Heart right ventricle (tissue), 16 donors: ENCODE data around the gene MED16. TPM values are rescaled to one million over a fixed set of nuclear protein-coding genes. Genes with fewer than 3 reads are reported as not detected.
A peak's percentile ranks its signal among the peaks of the same experiment; 100 is the strongest.

ENCODE experiments used
- ATAC-seq, 8 donors: fragments of 200-7000 bp; cut with Tn5 transposase; one replicate each; pipeline ENCODE4 v1.9.1; 2020; ENCODE audit warnings: mild to moderate bottlenecking in 8 of 8, moderate library complexity in 8 of 8, moderate number of reproducible peaks in 1 of 8
- DNase-seq, 2 donors: peaks; one replicate each; pipeline ENCODE4 v3.0.0-alpha.2; 2020
- H3K27ac ChIP-seq, 10 donors: fragments of 200-600 bp; sonication (generic) in 2 of 10; one replicate each; pipeline versions ENCODE4 v1.5.0 to v1.8.0; 2020 to 2022; ENCODE audit warnings: mild to moderate bottlenecking in 3 of 10
- H3K27me3 ChIP-seq, 7 donors: fragments of 200-600 bp; one replicate each; pipeline ENCODE4 v1.8.0; 2021 to 2022; ENCODE audit warnings: mild to moderate bottlenecking in 2 of 7
- H3K36me3 ChIP-seq, 9 donors: fragments of 200-600 bp; sonication (generic) in 1 of 9; one replicate each; pipeline versions ENCODE4 v1.5.0 to v1.8.0; 2020 to 2022; ENCODE audit warnings: mild to moderate bottlenecking in 2 of 9
- H3K4me1 ChIP-seq, 9 donors: fragments of 200-600 bp; sonication (generic) in 1 of 9; one replicate each; pipeline versions ENCODE4 v1.5.0 to v1.8.0; 2020 to 2022; ENCODE audit warnings: mild to moderate bottlenecking in 4 of 9
- H3K4me3 ChIP-seq, 10 donors: fragments of 200-600 bp; sonication (generic) in 2 of 10; one replicate each; pipeline versions ENCODE4 v1.5.0 to v1.8.0; 2020 to 2022; ENCODE audit warnings: mild to moderate bottlenecking in 7 of 10, moderate library complexity in 2 of 10
- H3K9me3 ChIP-seq, 11 donors: fragments of 200-600 bp in 10 of 11; sonication (generic) in 2 of 11; one replicate each; pipeline versions ENCODE4 v1.5.0 to v1.8.0; 2013 to 2022; ENCODE audit warnings: mild to moderate bottlenecking in 2 of 11, control low read depth in 1 of 11, moderate library complexity in 1 of 11
- WGBS, 2 donors: extraction: QIAGEN DNeasy Blood & Tissue Kit; methylation state at CpG; one replicate each; pipeline ENCODE4 v1.1.7; 2013; ENCODE audit warnings: inconsistent platforms in 1 of 2; 5-methylcytosine and 5-hydroxymethylcytosine counted together
- intact Hi-C, 10 donors: fragments of 100-400 bp; cut with DNase I; formaldehyde crosslinking; loops; one replicate each; pipeline versions ENCODE4 v1.11.1 to v1.14.2; 2022
- polyA plus RNA-seq, 2 donors: library from polyadenylated mRNA; stranded (reverse); fragments of 200-250 nt; gene quantifications; one replicate each; pipeline ENCODE4 v1.2.3, GENCODE V29; 2013
- total RNA-seq, 10 donors: library from RNA; stranded (reverse); fragmentation: NEBNext Ultra II Directional in 3 of 10; extraction: Animal tissue kit (Norgen Biotek cat#: 25700) in 3 of 10; gene quantifications; one replicate each; pipeline versions ENCODE4 v1.2.1 to v1.2.4, GENCODE V29; 2021 to 2023
- TF ChIP-seq, protein P1 (sequence below), 9 donors: fragments of 200-600 bp; sonication (generic) in 2 of 9; IDR thresholded peaks; one replicate each; pipeline versions ENCODE4 v1.5.0 to v1.8.0; 2021 to 2022; ENCODE audit warnings: antibody characterized with exemption in 9 of 9, mild to moderate bottlenecking in 5 of 9, moderate library complexity in 1 of 9
- donor health status: Arrhythmogenic right ventricular cardiomyopathy.
- donor health status: ischemic (EF 13 %, LVEDD 7.1; RV severe dilation, severe dysfunction).
- donor health status: healthy with polysubstance abuse.
- donor health status: DM: no; HTN: yes; CAD: no.
- donor health status: DM: no; HTN: no; CAD: no.
- donor health status: ischemic (EF 25% LVEDD 6.9; RV normal size, moderate dysfunction).
- donor health status: ischemic (EF 25% LVEDD 5.7; RV mildly dilated, moderate dysfunction).
- donor health status: healthy.
- donor health status: DM: yes; HTN: yes; CAD: no.
- donor health status: Ischemic cardiomyopathy.
- donor health status: ischemic (EF 35%, LVEDD 5.7; RV mildly dilated, moderate dysfunction).
- donor health status: nonischemic (EF 11% LVEDD 7.7; RV severe dilation, severe dysfunction).
- donor health status: DM: yes; HTN: yes; CAD: no.
- donor health status: PGD.
- donor health status: ischemic (EF 29% LVEDD 5.4; RV normal size, mild dysfunction).
- donor health status: nonischemic (EF 23%, LVEDD 6.1; RV moderate dilation, normal function).

The MED16 gene
- total and polyA plus RNA-seq, 12 donors: 17.6 to 42.9 (median 27.7) TPM

DNA sequence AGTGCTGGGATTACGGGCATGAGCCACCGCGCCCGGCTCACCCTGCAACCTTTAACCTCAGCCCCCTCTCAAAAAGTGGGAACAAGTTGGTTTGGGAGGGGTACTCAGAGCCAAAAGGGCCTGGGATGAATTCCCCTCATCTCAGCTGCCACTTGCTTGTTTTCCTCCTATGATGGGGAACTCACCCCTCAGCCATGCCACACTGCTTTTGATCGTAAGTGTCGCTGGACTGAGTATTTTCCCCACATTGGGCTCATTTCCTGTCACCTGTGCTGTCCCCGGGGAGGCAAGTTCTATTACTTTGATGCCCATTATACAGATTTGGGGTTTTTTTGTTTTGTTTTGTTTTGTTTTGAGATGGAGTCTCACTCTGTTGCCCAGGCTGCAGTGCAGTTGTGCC lies 13.5 kb upstream of the MED16 start:
- Histone ChIP-seq H3K4me3 (no peak overlapping the region), H3K4me1 (peaks cover 0 to 43% (median 0%) of the 10 kb centered on the region in 9 donors), H3K9me3 (no peaks in the 10 kb centered on the region), H3K27ac (peak overlapping the region in 1 of 10 donors; percentile 93), H3K36me3 (peaks cover 0 to 14% (median 0%) of the 10 kb centered on the region in 9 donors), H3K27me3 (no peaks in the 10 kb centered on the region)
- DNase-seq (no peak), ATAC-seq (no peak)
- TF ChIP-seq, protein P1, sequence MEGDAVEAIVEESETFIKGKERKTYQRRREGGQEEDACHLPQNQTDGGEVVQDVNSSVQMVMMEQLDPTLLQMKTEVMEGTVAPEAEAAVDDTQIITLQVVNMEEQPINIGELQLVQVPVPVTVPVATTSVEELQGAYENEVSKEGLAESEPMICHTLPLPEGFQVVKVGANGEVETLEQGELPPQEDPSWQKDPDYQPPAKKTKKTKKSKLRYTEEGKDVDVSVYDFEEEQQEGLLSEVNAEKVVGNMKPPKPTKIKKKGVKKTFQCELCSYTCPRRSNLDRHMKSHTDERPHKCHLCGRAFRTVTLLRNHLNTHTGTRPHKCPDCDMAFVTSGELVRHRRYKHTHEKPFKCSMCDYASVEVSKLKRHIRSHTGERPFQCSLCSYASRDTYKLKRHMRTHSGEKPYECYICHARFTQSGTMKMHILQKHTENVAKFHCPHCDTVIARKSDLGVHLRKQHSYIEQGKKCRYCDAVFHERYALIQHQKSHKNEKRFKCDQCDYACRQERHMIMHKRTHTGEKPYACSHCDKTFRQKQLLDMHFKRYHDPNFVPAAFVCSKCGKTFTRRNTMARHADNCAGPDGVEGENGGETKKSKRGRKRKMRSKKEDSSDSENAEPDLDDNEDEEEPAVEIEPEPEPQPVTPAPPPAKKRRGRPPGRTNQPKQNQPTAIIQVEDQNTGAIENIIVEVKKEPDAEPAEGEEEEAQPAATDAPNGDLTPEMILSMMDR (IDR thresholded peaks at IDR 0.05): no peak
- intact Hi-C loops: loop anchor here in 1 of 10 donors (5.0 kb wide), 1 partner anchor 34 kb away; no protein-coding TSS in a partner anchor
- 96 to 97% methylated on average over 7 of the region's 7 CpGs for WGBS, 2 donors

DNA sequence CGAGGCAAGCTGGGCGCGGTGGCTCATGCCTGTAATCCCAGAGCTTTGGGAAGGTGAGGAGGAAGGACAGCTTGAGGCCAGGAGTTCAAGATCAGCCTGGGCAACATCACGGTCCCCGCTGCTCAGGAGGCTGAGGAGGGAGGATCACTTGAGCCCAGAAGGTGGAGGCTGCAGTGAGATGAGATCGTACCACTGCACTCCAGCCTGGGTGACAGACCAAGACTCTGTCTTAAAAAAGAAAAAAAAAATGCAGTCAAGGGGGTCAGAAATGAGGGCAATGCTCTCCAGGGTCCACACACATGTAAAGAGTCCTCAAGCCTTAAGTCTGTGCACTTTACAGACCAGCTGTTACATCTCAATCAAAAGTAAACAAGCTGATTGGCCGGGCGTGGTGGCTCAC lies 11.6 kb upstream of the MED16 start:
- Histone ChIP-seq H3K4me1 (peaks cover 0 to 26% (median 0%) of the 10 kb centered on the region in 9 donors), H3K9me3 (no peaks in the 10 kb centered on the region), H3K27ac (no peak overlapping the region), H3K4me3 (no peak overlapping the region), H3K36me3 (peaks cover 0 to 25% (median 0%) of the 10 kb centered on the region in 9 donors), H3K27me3 (no peaks in the 10 kb centered on the region)
- intact Hi-C loops: no loop called here
- 94% methylated on average over 8 of the region's 8 CpGs for WGBS, 2 donors
- DNase-seq: no peak
- ATAC-seq: no peak
- TF ChIP-seq, protein P1 (IDR thresholded peaks at IDR 0.05): no peak

DNA sequence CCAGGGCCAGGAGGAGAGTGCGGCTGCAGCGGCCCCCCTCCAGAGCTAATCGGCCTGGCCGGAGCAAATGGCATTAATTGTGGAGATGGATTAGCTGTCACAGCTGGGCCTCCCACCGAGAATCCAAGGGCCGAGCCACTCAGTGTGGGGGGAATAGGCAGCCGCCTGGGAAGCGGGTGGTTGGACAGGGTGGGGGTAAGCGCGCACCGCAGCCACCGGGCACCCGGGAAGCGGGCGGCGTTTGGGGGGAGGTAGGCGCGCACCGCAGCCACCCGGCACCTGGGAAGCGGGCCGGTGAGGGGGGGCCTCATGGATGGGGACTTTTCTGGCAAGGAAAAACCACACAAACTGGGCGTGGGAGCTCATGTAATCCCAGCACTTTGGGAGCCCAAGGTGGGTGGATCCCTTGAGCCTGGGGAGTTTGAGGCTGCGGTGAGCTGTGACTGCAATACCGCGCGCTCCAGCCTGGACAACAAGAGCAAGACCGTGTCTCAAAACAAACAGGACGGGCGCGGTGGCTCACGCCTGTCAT lies 10.3 kb upstream of the MED16 start:
- peaks cover 0 to 37% (median 0%) of the 10 kb centered on the region in 9 donors for H3K36me3 ChIP-seq
- no peaks in the 10 kb centered on the region for H3K9me3 ChIP-seq
- no peaks in the 10 kb centered on the region for H3K27me3 ChIP-seq
- H3K27ac ChIP-seq: no peak overlapping the region
- intact Hi-C loops: no loop called here
- 81 to 83% methylated on average over 32 of the region's 32 CpGs for WGBS, 2 donors
- ATAC-seq (no peak), DNase-seq (no peak)
- TF ChIP-seq, protein P1 (IDR thresholded peaks at IDR 0.05): no peak
- H3K4me3 ChIP-seq: no peak overlapping the region
- peaks cover 0 to 14% (median 0%) of the 10 kb centered on the region in 9 donors for H3K4me1 ChIP-seq

DNA sequence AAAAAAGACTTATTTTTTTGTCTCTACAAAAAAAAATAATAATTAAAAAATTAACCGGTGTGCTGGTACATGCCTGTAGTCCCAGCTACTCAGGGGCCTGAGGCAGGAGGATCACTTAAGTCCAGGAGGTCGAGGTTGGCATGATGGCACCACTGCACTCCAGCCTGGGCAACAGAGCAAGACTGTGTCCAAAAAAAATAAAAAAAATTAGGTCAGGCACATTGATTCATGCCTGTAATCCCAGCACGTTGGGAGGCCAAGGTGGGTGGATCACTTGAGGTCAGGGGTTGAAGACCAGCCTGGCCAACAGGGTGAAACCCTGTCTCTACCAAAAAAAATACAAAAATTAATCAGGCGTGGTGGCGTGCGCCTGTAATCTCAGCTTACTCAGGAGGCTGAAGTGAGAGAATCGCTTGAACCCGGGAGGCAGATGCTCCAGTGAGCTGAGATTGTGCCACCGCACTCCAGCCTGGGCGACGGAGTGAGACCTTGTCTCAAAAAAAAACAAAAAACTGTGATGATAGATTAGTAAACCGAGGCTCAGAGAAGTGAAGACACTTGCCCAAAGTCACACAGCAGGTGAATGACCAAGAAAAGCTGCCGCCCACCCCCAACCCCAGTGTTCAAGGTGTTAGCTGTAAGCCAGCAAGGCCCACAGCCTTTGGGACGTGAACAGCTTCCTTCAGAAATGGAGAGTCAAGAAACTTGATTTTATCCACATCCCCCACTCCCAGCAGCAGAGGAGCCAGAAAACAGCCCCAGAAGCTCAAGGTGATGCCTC lies 9.6 kb upstream of the MED16 start:
- ATAC-seq (no peak), DNase-seq (no peak)
- 91 to 92% methylated on average over 14 of the region's 14 CpGs for WGBS, 2 donors
- Histone ChIP-seq H3K27ac (no peak overlapping the region), H3K9me3 (no peaks in the 10 kb centered on the region), H3K36me3 (peaks cover 0 to 41% (median 0%) of the 10 kb centered on the region in 9 donors), H3K4me1 (peaks cover 0 to 7% (median 0%) of the 10 kb centered on the region in 9 donors), H3K4me3 (no peak overlapping the region), H3K27me3 (no peaks in the 10 kb centered on the region)
- intact Hi-C loops: no loop called here
- TF ChIP-seq, protein P1 (IDR thresholded peaks at IDR 0.05): no peak
